Ramos (cell line): ENCODE results near the gene PEX3.

Experiments
- in situ Hi-C: fragments of 300-500 bp; cut with MboI; formaldehyde crosslinking; loops from one replicate; pipeline ENCODE4 v1.14.3; 2022; ENCODE audit warnings: low sequenced_read_pairs; ENCODE audit not compliant: unreplicated experiment

Gene PEX3

GRCh38 chr6:143450453-143451371, at the start of gene PEX3, which contains the start of gene ADAT2:
Gene PEX3, plus strand, starts transcription at chr6:143450805. Its CDS starts 238 bp downstream, at chr6:143451043.
Gene ADAT2, minus strand, starts transcription at chr6:143450695. Its CDS starts 37 bp downstream, at chr6:143450658.
- in situ Hi-C loops: no loop called here

GRCh38 chr6:143401068-143401446, 49.5 kb upstream of the PEX3 start:
- in situ Hi-C loops: no loop called here

GRCh38 chr6:143401636-143402370, 48.8 kb upstream of the PEX3 start:
- in situ Hi-C loops: no loop called here

GRCh38 chr6:143402721-143403336, 47.8 kb upstream of the PEX3 start:
- in situ Hi-C loops: no loop called here

- in situ Hi-C loops: no loop called here
These were observed 45.0 kb upstream of the PEX3 start for GRCh38 chr6:143405373-143406154.

GRCh38 chr6:143406673-143407072, 43.9 kb upstream of the PEX3 start:
- in situ Hi-C loops: no loop called here

- in situ Hi-C loops: no loop called here
These were observed 42.3 kb upstream of the PEX3 start for GRCh38 chr6:143408151-143408786.

GRCh38 chr6:143408787-143409162, 41.8 kb upstream of the PEX3 start:
- in situ Hi-C loops: no loop called here

GRCh38 chr6:143410859-143411270, 39.7 kb upstream of the PEX3 start:
- in situ Hi-C loops: no loop called here

- in situ Hi-C loops: no loop called here
These were observed 35.8 kb upstream of the PEX3 start for GRCh38 chr6:143414769-143415168.

GRCh38 chr6:143419526-143419925, 31.1 kb upstream of the PEX3 start:
- in situ Hi-C loops: no loop called here

- in situ Hi-C loops: no loop called here
These were observed 24.6 kb upstream of the PEX3 start for GRCh38 chr6:143426026-143426425.

GRCh38 chr6:143427109-143427817, 23.3 kb upstream of the PEX3 start:
- in situ Hi-C loops: no loop called here

GRCh38 chr6:143429970-143430369, 20.6 kb upstream of the PEX3 start:
- in situ Hi-C loops: no loop called here

- in situ Hi-C loops: no loop called here
These were observed 19.4 kb upstream of the PEX3 start for GRCh38 chr6:143431226-143431625.

- in situ Hi-C loops: no loop called here
These were observed 18.0 kb upstream of the PEX3 start for GRCh38 chr6:143432588-143432987.

- in situ Hi-C loops: no loop called here
These were observed 9.6 kb upstream of the PEX3 start for GRCh38 chr6:143441010-143441409.

GRCh38 chr6:143441680-143442545, 8.7 kb upstream of the PEX3 start:
- in situ Hi-C loops: no loop called here
